Measurements from ENCODE around the gene NFIL3. TPM values are rescaled to one million over a fixed set of nuclear protein-coding genes. Genes with fewer than 3 reads are reported as not detected.

The NFIL3 gene
- polyA plus RNA-seq, 1 donor from 2014 or later, result 31.6 TPM

DNA sequence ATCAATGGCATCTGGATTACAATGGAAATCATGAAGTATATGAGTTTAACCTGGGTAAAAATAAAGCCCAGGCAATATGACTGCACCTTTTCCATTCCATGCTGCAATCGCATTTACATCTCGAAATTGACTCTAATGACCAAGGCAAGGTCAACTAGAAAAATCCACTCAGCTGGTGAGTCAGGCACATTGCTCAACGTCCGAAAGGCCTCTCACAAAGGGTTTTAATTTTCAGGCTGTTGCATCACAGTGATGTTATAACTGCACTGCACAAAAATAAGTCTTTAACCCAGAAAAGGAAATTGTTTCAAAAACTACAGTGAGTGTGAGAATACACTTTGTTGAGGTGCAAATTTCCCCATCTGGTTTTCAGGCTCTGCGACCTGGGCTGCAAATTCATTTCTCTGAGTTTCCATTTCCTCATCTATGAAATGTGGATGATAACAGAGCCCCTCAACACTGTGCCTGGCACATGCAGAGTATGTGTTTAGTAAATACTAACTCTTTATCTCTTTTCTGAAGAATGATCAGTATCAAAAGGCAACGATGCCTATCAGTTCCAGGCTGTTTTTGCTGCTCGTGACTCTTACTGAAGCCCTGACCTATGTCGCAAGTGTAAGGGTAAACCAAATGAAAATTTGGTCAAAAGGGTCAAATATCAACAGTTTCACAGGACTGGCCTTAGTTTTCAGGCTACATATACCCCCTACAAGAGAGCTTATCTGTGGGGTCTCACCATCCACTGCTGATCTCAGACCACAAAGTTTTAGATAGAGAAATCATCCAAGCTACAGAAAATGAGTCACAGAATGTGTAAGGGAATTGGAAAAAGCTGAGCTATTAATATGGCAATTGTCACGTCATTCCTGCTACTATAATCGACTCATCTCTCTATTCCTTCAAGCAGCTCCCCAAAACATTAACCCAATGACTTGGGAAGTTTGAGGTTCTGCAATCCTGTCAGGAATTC, 4.1 kb downstream of the NFIL3 start:
- Histone ChIP-seq H3F3A (ENCODE audit: insufficient read depth, low read length, poor library complexity, severe bottlenecking) (peaks cover 6% of the 10 kb centered on the region), H3K27ac (ENCODE audit: low read length) (no peak overlapping the region), H3K4me3 (ENCODE audit: low read length) (peak overlapping the region; percentile 27), H2AFZ (ENCODE audit: low read depth, low read length) (no peak overlapping the region), H3K9me3 (ENCODE audit: low read length) (no peaks in the 10 kb centered on the region), H3K4me2 (ENCODE audit: low read length) (peak overlapping the region; percentile 82), H3K79me2 (replicated peaks; ENCODE audit: insufficient read depth, low read length) (peaks cover 65% of the 10 kb centered on the region), H3K36me3 (ENCODE audit: insufficient read depth, low read length) (no peaks in the 10 kb centered on the region), H3K9ac (ENCODE audit: low read length) (no peak overlapping the region), H3K9me2 (ENCODE audit: insufficient read depth, low read length) (no peaks in the 10 kb centered on the region), H3K27me3 (ENCODE audit: insufficient read depth, low read depth, low read length) (peaks cover 5% of the 10 kb centered on the region), H4K20me1 (ENCODE audit: insufficient read depth) (no peaks in the 10 kb centered on the region)
- TF ChIP-seq, protein P1, sequence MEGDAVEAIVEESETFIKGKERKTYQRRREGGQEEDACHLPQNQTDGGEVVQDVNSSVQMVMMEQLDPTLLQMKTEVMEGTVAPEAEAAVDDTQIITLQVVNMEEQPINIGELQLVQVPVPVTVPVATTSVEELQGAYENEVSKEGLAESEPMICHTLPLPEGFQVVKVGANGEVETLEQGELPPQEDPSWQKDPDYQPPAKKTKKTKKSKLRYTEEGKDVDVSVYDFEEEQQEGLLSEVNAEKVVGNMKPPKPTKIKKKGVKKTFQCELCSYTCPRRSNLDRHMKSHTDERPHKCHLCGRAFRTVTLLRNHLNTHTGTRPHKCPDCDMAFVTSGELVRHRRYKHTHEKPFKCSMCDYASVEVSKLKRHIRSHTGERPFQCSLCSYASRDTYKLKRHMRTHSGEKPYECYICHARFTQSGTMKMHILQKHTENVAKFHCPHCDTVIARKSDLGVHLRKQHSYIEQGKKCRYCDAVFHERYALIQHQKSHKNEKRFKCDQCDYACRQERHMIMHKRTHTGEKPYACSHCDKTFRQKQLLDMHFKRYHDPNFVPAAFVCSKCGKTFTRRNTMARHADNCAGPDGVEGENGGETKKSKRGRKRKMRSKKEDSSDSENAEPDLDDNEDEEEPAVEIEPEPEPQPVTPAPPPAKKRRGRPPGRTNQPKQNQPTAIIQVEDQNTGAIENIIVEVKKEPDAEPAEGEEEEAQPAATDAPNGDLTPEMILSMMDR (IDR thresholded peaks at IDR 0.05; ENCODE audit: poor library complexity, severe bottlenecking), result no peak
- TF ChIP-seq RAD21 (conservative IDR thresholded peaks at IDR 0.05) (no peak), MXI1 (conservative IDR thresholded peaks at IDR 0.05; ENCODE audit: poor library complexity, severe bottlenecking) (no peak), POLR2AphosphoS5 (IDR thresholded peaks at IDR 0.05) (no peak), SMC3 (conservative IDR thresholded peaks at IDR 0.05; ENCODE audit: poor library complexity) (no peak), EP300 (conservative IDR thresholded peaks at IDR 0.05; ENCODE audit: poor library complexity, severe bottlenecking) (no peak), TAF1 (IDR thresholded peaks at IDR 0.05; ENCODE audit: low read depth) (no peak), EZH2 (IDR thresholded peaks at IDR 0.05; ENCODE audit: borderline replicate concordance, insufficient read depth, low read length, poor library complexity, severe bottlenecking) (no peak)
- TF ChIP-seq, protein P2, sequence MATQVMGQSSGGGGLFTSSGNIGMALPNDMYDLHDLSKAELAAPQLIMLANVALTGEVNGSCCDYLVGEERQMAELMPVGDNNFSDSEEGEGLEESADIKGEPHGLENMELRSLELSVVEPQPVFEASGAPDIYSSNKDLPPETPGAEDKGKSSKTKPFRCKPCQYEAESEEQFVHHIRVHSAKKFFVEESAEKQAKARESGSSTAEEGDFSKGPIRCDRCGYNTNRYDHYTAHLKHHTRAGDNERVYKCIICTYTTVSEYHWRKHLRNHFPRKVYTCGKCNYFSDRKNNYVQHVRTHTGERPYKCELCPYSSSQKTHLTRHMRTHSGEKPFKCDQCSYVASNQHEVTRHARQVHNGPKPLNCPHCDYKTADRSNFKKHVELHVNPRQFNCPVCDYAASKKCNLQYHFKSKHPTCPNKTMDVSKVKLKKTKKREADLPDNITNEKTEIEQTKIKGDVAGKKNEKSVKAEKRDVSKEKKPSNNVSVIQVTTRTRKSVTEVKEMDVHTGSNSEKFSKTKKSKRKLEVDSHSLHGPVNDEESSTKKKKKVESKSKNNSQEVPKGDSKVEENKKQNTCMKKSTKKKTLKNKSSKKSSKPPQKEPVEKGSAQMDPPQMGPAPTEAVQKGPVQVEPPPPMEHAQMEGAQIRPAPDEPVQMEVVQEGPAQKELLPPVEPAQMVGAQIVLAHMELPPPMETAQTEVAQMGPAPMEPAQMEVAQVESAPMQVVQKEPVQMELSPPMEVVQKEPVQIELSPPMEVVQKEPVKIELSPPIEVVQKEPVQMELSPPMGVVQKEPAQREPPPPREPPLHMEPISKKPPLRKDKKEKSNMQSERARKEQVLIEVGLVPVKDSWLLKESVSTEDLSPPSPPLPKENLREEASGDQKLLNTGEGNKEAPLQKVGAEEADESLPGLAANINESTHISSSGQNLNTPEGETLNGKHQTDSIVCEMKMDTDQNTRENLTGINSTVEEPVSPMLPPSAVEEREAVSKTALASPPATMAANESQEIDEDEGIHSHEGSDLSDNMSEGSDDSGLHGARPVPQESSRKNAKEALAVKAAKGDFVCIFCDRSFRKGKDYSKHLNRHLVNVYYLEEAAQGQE (IDR thresholded peaks at IDR 0.05; ENCODE audit: borderline replicate concordance), result no peak

DNA sequence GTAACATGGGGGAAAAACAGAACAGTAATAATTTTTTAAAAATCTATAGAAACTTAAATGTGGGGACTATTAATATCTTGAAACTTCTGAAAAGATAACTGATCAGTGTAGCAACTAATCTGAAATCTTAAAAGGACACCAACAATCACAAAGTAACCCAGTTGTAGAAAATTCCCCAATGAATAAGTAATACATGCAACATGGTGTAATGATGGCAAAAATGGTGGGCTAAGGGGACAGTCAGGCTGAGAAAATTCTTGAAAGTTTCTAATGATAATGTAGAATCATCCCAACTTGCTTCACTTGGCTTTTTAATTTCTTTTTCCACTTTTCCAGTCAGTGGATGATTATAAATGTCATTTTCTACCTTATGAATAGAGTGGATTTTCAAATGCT, 5.4 kb downstream of the NFIL3 start:
- H3K27ac ChIP-seq (ENCODE audit: low read length), result no peak overlapping the region
- H3K9ac ChIP-seq (ENCODE audit: low read length), result no peak overlapping the region
- no peaks in the 10 kb centered on the region for H3K27me3 ChIP-seq (ENCODE audit: insufficient read depth, low read depth, low read length)
- H3F3A ChIP-seq (ENCODE audit: insufficient read depth, low read length, poor library complexity, severe bottlenecking), result peaks cover 6% of the 10 kb centered on the region
- H3K9me2 ChIP-seq (ENCODE audit: insufficient read depth, low read length), result no peaks in the 10 kb centered on the region
- H2AFZ ChIP-seq (ENCODE audit: low read depth, low read length), result no peak overlapping the region
- no peaks in the 10 kb centered on the region for H4K20me1 ChIP-seq (ENCODE audit: insufficient read depth)
- H3K79me2 ChIP-seq (replicated peaks; ENCODE audit: insufficient read depth, low read length), result peaks cover 65% of the 10 kb centered on the region
- H3K36me3 ChIP-seq (ENCODE audit: insufficient read depth, low read length), result no peaks in the 10 kb centered on the region
- H3K9me3 ChIP-seq (ENCODE audit: low read length), result no peaks in the 10 kb centered on the region
- H3K4me2 ChIP-seq (ENCODE audit: low read length), result no peak overlapping the region
- no peak for TF ChIP-seq EP300 (conservative IDR thresholded peaks at IDR 0.05; ENCODE audit: poor library complexity, severe bottlenecking)
- TF ChIP-seq, protein P2 (IDR thresholded peaks at IDR 0.05; ENCODE audit: borderline replicate concordance), result no peak
- TF ChIP-seq POLR2AphosphoS5 (IDR thresholded peaks at IDR 0.05), result no peak
- TF ChIP-seq, protein P1 (IDR thresholded peaks at IDR 0.05; ENCODE audit: poor library complexity, severe bottlenecking), result no peak
- TF ChIP-seq MXI1 (conservative IDR thresholded peaks at IDR 0.05; ENCODE audit: poor library complexity, severe bottlenecking), result no peak
- no peak for TF ChIP-seq TAF1 (IDR thresholded peaks at IDR 0.05; ENCODE audit: low read depth)
- TF ChIP-seq EZH2 (IDR thresholded peaks at IDR 0.05; ENCODE audit: borderline replicate concordance, insufficient read depth, low read length, poor library complexity, severe bottlenecking), result no peak
- TF ChIP-seq SMC3 (conservative IDR thresholded peaks at IDR 0.05; ENCODE audit: poor library complexity), result no peak
- no peak for TF ChIP-seq RAD21 (conservative IDR thresholded peaks at IDR 0.05)
- H3K4me3 ChIP-seq (ENCODE audit: low read length), result no peak overlapping the region
